Testis (tissue), 2 donors: ENCODE data around the gene CHRDL1.

ENCODE experiments used
- CTCF ChIP-seq, 3 experiments: fragments of 450-650 bp in 2 of 3; fragments of 200-600 bp in 1 of 3; sonication (generic) in 1 of 3; IDR thresholded peaks; one replicate each; pipeline ENCODE4 v1.5.1; 2016 to 2019; ENCODE audit warnings: antibody characterized with exemption in 3 of 3, mild to moderate bottlenecking in 2 of 3, moderate library complexity in 1 of 3
- POLR2A ChIP-seq: fragments of 450-650 bp; IDR thresholded peaks from one replicate; pipeline ENCODE4 v1.6.1; 2017; ENCODE audit warnings: antibody characterized with exemption, mild to moderate bottlenecking, moderate library complexity

- no peak for TF ChIP-seq POLR2A
- no peak for TF ChIP-seq CTCF (IDR thresholded peaks at IDR 0.05)
These were observed 8.8 kb upstream of the CHRDL1 start for GRCh38 chrX:110804446-110804845.
